ENCODE data around the gene DTNB. TPM values are rescaled to one million over a fixed set of nuclear protein-coding genes. Genes with fewer than 3 reads are reported as not detected.
A peak's percentile ranks its signal among the peaks of the same experiment; 100 is the strongest.

DTNB gene
- total and polyA plus RNA-seq, 2 of the 4 experiments (the other 2 are of a cell fraction), result 3.8 to 5.3 TPM

GRCh38 chr2:25343187-25343825 is 330.1 kb downstream of the DTNB start:
- intact Hi-C loops (cut with micrococcal nuclease), result loop anchor here (2.0 kb wide), 1 partner anchor 33 kb away; no protein-coding TSS in a partner anchor

More at GRCh38 chr2:25343187-25343825, 330.1 kb downstream of the DTNB start:
- Histone ChIP-seq H3K9ac (ENCODE audit: low read depth, low read length) (no peak overlapping the region), H2BK120ac (ENCODE audit: low read depth, low read length) (no peak overlapping the region), H4K5ac (ENCODE audit: low read depth, low read length) (no peak overlapping the region), H3K4ac (ENCODE audit: low read depth, low read length) (no peak overlapping the region), H4K91ac (ENCODE audit: insufficient read depth, low read depth, low read length) (no peak overlapping the region), H3K79me1 (ENCODE audit: low read depth in 1 of 2, low read length in 2 of 2) (peaks cover 0 to 21% of the 10 kb centered on the region in 2 experiments; a peak in 1 of 4 replicates), H2BK5ac (ENCODE audit: low read depth, low read length, poor library complexity, severe bottlenecking) (no peak overlapping the region), H3K14ac (replicated peaks; ENCODE audit: low read depth, low read length) (no peak overlapping the region), H3K36me3 (ENCODE audit: control insufficient read depth, insufficient read depth, low read length) (no peaks in the 10 kb centered on the region), H2AFZ (replicated peaks; ENCODE audit: low read length, poor library complexity) (peak overlapping the region; percentile 51), H3K56ac (ENCODE audit: extremely low read depth, insufficient read depth, low read length) (no peak overlapping the region), H2BK15ac (ENCODE audit: low read depth, low read length) (no peak overlapping the region), H3K27me3 (ENCODE audit: control insufficient read depth, insufficient read depth, low read length) (no peaks in the 10 kb centered on the region), H4K20me1 (ENCODE audit: insufficient read depth, low read length) (peaks cover 18% of the 10 kb centered on the region), H3K4me3 (ENCODE audit: insufficient read depth, low read depth, low read length) (no peak overlapping the region), H3K4me2 (ENCODE audit: low read depth, low read length) (no peak overlapping the region), H3K9me3 (ENCODE audit: control insufficient read depth, insufficient read depth, low read length) (no peaks in the 10 kb centered on the region), H3K23ac (ENCODE audit: low read depth, low read length) (no peak overlapping the region), H2BK20ac (ENCODE audit: low read depth, low read length) (no peak overlapping the region), H3K18ac (ENCODE audit: low read depth, low read length) (no peak overlapping the region), H2AK5ac (ENCODE audit: low read depth, low read length) (no peak overlapping the region), H3K4me1 (ENCODE audit: control insufficient read depth, insufficient read depth, low read length) (peaks cover 17% of the 10 kb centered on the region), H3K9me1 (ENCODE audit: insufficient read depth, low read length) (peaks cover 6% of the 10 kb centered on the region; the same call in 1 of the 2 replicates), H4K8ac (ENCODE audit: low read depth in 2 of 2, low read length in 2 of 2) (no peak overlapping the region), H3K27ac (ENCODE audit: insufficient read depth, low read length) (no peak overlapping the region), H2AK9ac (replicated peaks; ENCODE audit: low read depth, low read length, poor library complexity) (no peak overlapping the region)
- dilution Hi-C loops (cut with HindIII; ENCODE audit: low sequenced_read_pairs, unreplicated experiment), result no loop called here
- WGBS, 2 experiments (ENCODE audit: extremely low coverage in 2 of 2, insufficient read length in 1 of 2), result 84% methylated on average over 10 of the region's 21 CpGs; no CpG with 5 or more reads in 1 of the 2 experiments
- ATAC-seq (ENCODE audit: low read depth), result no peak
- TF ChIP-seq RAD21 (IDR thresholded peaks at IDR 0.05; ENCODE audit: low read length), result no peak
- no peak for TF ChIP-seq SMC3 (IDR thresholded peaks at IDR 0.05; ENCODE audit: low read depth, low read length)
- no peak for TF ChIP-seq USF2 (IDR thresholded peaks at IDR 0.05; ENCODE audit: low read depth, low read length)
- TF ChIP-seq CTCF (conservative IDR thresholded peaks at IDR 0.05; ENCODE audit: low read depth, low read length), result no peak
- TF ChIP-seq ELK1 (IDR thresholded peaks at IDR 0.05; ENCODE audit: borderline replicate concordance, low read depth, low read length), result no peak
- TF ChIP-seq CHD1 (IDR thresholded peaks at IDR 0.05; ENCODE audit: low read depth, low read length), result no peak
- TF ChIP-seq RCOR1 (IDR thresholded peaks at IDR 0.05; ENCODE audit: insufficient replicate concordance, low read length), result no peak
- TF ChIP-seq POLR2A (IDR thresholded peaks at IDR 0.05; ENCODE audit: low read depth, low read length), result no peak
- no peak for TF ChIP-seq BHLHE40 (IDR thresholded peaks at IDR 0.05; ENCODE audit: low read depth, low read length)
- TF ChIP-seq MAFK (IDR thresholded peaks at IDR 0.05; ENCODE audit: low read depth, low read length), result no peak
- TF ChIP-seq MAZ (IDR thresholded peaks at IDR 0.05; ENCODE audit: borderline replicate concordance, low read depth, low read length), result no peak
- no peak for TF ChIP-seq FOS (IDR thresholded peaks at IDR 0.05; ENCODE audit: low read depth, low read length)
- no peak for TF ChIP-seq NFE2L2 (IDR thresholded peaks at IDR 0.05; ENCODE audit: low read depth, low read length)
- no peak for DNase-seq
- CTCF ChIA-PET, result interaction anchor here (0.6 kb wide), 1 partner anchor 1026 kb away, joined by 6 read pairs; no protein-coding TSS in a partner anchor
- no TSS peak for BruUV-seq (replicated peaks)
- in situ Hi-C loops (cut with MboI; ENCODE audit: low sequenced_read_pairs), result no loop called here
- POLR2A ChIA-PET (ENCODE audit: unreplicated experiment), result no interaction called here
